COLO829 (cell line): ENCODE measurements around the gene SCARB2.
A peak's percentile ranks its signal among the peaks of the same experiment; 100 is the strongest.

Experiments used
- DNase-seq: peaks from one replicate; pipeline ENCODE4 v3.0.0; 2012; ENCODE audit warnings: low spot score

Gene SCARB2

GRCh38 chr4:76198411-76199237 is 15.0 kb downstream of the SCARB2 start:
- peak; percentile 52 for DNase-seq

- peak; percentile 96 for DNase-seq
These were observed 15.6 kb downstream of the SCARB2 start for GRCh38 chr4:76197971-76198410.

GRCh38 chr4:76197031-76197743 is 16.4 kb downstream of the SCARB2 start:
- no peak for DNase-seq

GRCh38 chr4:76196376-76196775 is 17.2 kb downstream of the SCARB2 start:
- no peak for DNase-seq

- no peak for DNase-seq
These were observed 18.3 kb downstream of the SCARB2 start for GRCh38 chr4:76195326-76195725.

- DNase-seq, result peak; percentile 81
These were observed 19.3 kb downstream of the SCARB2 start for GRCh38 chr4:76194325-76194724.

- DNase-seq, result no peak
These were observed 21.4 kb downstream of the SCARB2 start for GRCh38 chr4:76192236-76192635.

- no peak for DNase-seq
These were observed 25.1 kb downstream of the SCARB2 start for GRCh38 chr4:76188557-76188956.

- DNase-seq, result no peak
These were observed 25.5 kb downstream of the SCARB2 start for GRCh38 chr4:76188149-76188548.

- no peak for DNase-seq
These were observed 26.5 kb downstream of the SCARB2 start for GRCh38 chr4:76187152-76187551.

GRCh38 chr4:76182463-76182862 is 31.2 kb downstream of the SCARB2 start:
- no peak for DNase-seq

GRCh38 chr4:76179398-76180318 is 34.0 kb downstream of the SCARB2 start:
- DNase-seq, result peak; percentile 93

- DNase-seq, result no peak
These were observed 35.3 kb downstream of the SCARB2 start for GRCh38 chr4:76178296-76178695.

GRCh38 chr4:76177709-76178108 is 35.9 kb downstream of the SCARB2 start:
- DNase-seq, result no peak

GRCh38 chr4:76175336-76175735 is 38.3 kb downstream of the SCARB2 start:
- DNase-seq, result no peak

GRCh38 chr4:76174216-76174615 is 39.4 kb downstream of the SCARB2 start:
- no peak for DNase-seq

- no peak for DNase-seq
These were observed 44.9 kb downstream of the SCARB2 start for GRCh38 chr4:76168688-76169087.

- no peak for DNase-seq
These were observed 47.1 kb downstream of the SCARB2 start for GRCh38 chr4:76166480-76166879.

- no peak for DNase-seq
These were observed 53.3 kb downstream of the SCARB2 start for GRCh38 chr4:76160355-76160754.

GRCh38 chr4:76156635-76157034 is 57.0 kb downstream of the SCARB2 start:
- DNase-seq, result no peak

- no peak for DNase-seq
These were observed 57.6 kb downstream of the SCARB2 start for GRCh38 chr4:76155979-76156378.

- DNase-seq, result peak; percentile 63
These were observed 60.3 kb downstream of the SCARB2 start for GRCh38 chr4:76153356-76153755.
